BE2C (cell line): Measurements from ENCODE around the gene CALCOCO1.

Experiments used
- DNase-seq: peaks from one replicate; pipeline ENCODE4 v3.0.0-alpha.2; 2020
- H3K27me3 ChIP-seq: fragments of 250-450 bp; sonication (Bioruptor Pico); 2 replicates; pipeline ENCODE4 v1.5.1; 2020; ENCODE audit warnings: mild to moderate bottlenecking
- H3K36me3 ChIP-seq: fragments of 250-450 bp; sonication (Bioruptor Pico); 2 replicates; pipeline ENCODE4 v1.5.1; 2020; ENCODE audit warnings: mild to moderate bottlenecking
- H3K4me1 ChIP-seq: fragments of 250-450 bp; sonication (Bioruptor Pico); 2 replicates; pipeline ENCODE4 v1.5.1; 2020
- H3K4me3 ChIP-seq: 2 replicates; pipeline ENCODE4 v1.5.1; 2011; ENCODE audit warnings: low read depth, low read length
- H3K9me3 ChIP-seq: fragments of 250-450 bp; sonication (Bioruptor Pico); 2 replicates; pipeline ENCODE4 v1.5.1; 2020
- TF ChIP-seq, protein P1 (sequence below): IDR thresholded peaks from 2 replicates; pipeline ENCODE4 v1.5.1; 2012; ENCODE audit warnings: mild to moderate bottlenecking, low read depth, low read length

Gene CALCOCO1

DNA sequence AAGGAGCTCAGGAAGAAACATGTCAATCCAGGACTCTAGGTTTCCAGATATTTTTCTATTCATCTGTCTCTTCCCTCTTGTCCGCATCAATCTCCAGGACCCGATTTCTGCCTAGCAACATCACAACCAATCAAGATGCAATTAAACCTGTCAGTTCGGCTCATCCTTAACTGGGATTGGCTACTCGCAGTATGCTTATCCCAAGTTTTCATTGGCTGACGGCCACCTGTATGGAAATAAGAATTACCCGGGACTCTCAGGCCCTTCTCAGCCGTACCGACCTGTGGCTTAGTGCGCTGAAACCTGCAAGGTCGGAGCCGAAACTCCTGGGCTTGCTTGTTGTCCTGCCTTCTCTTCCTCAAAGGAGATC lies 31.0 kb downstream of the CALCOCO1 start:
- H3K36me3 ChIP-seq, result no peaks in the 10 kb centered on the region
- no peak overlapping the region for H3K4me3 ChIP-seq
- TF ChIP-seq, protein P1, sequence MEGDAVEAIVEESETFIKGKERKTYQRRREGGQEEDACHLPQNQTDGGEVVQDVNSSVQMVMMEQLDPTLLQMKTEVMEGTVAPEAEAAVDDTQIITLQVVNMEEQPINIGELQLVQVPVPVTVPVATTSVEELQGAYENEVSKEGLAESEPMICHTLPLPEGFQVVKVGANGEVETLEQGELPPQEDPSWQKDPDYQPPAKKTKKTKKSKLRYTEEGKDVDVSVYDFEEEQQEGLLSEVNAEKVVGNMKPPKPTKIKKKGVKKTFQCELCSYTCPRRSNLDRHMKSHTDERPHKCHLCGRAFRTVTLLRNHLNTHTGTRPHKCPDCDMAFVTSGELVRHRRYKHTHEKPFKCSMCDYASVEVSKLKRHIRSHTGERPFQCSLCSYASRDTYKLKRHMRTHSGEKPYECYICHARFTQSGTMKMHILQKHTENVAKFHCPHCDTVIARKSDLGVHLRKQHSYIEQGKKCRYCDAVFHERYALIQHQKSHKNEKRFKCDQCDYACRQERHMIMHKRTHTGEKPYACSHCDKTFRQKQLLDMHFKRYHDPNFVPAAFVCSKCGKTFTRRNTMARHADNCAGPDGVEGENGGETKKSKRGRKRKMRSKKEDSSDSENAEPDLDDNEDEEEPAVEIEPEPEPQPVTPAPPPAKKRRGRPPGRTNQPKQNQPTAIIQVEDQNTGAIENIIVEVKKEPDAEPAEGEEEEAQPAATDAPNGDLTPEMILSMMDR, result no peak
- peaks cover 15% of the 10 kb centered on the region for H3K27me3 ChIP-seq
- peaks cover 8% of the 10 kb centered on the region for H3K4me1 ChIP-seq
- no peaks in the 10 kb centered on the region for H3K9me3 ChIP-seq
- DNase-seq, result peak; percentile 80

DNA sequence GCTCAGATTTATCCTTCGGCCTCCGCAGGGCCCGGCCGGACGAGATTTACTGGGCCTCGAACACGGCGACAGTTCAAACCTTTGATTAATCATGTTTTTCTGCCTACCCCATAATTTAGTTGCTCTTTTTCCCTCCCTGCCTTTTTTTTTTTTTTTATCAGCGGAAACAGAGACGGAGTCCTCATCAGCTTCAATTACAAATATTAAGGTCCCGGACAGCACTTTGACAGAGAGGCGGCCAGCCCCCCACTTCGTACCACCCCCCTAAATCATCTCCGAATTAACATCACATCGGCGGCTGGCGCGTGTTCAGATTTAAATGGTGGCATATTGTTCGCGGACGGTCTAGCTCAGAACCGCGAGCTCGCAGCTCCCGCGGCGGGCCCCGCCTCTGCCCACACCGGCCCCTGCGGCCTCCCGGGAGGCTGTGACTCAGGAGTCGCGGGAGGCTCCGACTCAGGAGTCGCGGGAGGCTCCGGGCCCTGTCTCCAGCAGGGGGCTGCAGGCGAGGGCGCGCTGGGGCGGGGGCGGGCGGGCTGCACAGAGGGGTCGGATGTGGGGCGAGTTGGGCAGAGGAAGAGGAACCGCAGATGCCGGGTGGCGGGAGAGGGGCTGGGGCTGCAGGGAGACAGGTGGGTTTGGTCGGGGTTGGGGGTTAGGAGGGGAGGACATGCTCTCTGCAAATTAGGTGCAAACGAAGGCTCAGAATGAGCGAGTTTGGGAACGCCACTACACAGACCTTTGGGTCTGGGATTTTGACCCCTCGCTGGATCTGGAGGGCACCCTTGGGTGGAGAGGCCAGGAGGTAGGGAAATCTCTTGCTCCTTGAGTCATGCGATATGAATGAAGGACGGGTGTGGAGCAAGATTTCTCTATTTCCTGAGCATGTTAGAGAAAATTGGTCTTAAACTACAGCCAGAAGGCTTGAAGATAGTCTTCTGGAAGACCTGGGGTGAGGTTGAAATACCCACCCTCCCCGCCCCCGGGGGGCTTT lies 31.8 kb downstream of the CALCOCO1 start:
- no peaks in the 10 kb centered on the region for H3K36me3 ChIP-seq
- H3K4me3 ChIP-seq, result no peak overlapping the region
- peaks cover 15% of the 10 kb centered on the region for H3K27me3 ChIP-seq
- DNase-seq, result peak; percentile 25
- TF ChIP-seq, protein P1, result no peak
- H3K4me1 ChIP-seq, result peaks cover 8% of the 10 kb centered on the region
- H3K9me3 ChIP-seq, result no peaks in the 10 kb centered on the region

DNA sequence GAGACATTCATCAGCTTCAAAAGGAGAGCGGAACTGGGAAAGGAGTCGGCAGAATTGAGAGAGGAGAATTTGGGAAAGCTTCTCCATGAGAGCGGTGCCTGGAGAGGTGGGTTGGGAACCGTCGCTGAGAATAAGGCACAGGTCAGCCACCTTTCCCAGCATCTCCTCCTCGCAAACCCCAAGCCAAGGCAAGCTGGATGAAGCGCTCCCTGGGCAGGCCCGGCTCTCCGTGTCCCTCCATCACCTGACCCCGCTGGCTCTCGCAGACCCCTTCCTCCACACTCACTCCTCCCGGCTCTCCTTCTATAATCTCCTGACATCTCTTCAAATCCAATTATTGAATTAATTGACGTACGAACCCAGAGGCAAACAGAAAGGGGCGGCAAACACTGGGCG lies 32.5 kb downstream of the CALCOCO1 start:
- DNase-seq, result no peak
- TF ChIP-seq, protein P1, result no peak
- H3K27me3 ChIP-seq, result peaks cover 8% of the 10 kb centered on the region

GRCh38 chr12:53688134-53688533 lies 39.1 kb downstream of the CALCOCO1 start:
- Histone ChIP-seq H3K4me3 (no peak overlapping the region), H3K4me1 (no peaks in the 10 kb centered on the region), H3K9me3 (no peaks in the 10 kb centered on the region), H3K27me3 (no peaks in the 10 kb centered on the region), H3K36me3 (no peaks in the 10 kb centered on the region)
- DNase-seq, result no peak
- TF ChIP-seq, protein P1, result no peak

More for the DNA sequence above, 32.5 kb downstream of the CALCOCO1 start:
- Histone ChIP-seq H3K9me3 (no peaks in the 10 kb centered on the region), H3K4me3 (no peak overlapping the region), H3K36me3 (no peaks in the 10 kb centered on the region), H3K4me1 (peaks cover 8% of the 10 kb centered on the region)

GRCh38 chr12:53686436-53686835 lies 40.8 kb downstream of the CALCOCO1 start:
- no peak for DNase-seq
- Histone ChIP-seq H3K4me1 (no peaks in the 10 kb centered on the region), H3K4me3 (no peak overlapping the region)

More at GRCh38 chr12:53686436-53686835, 40.8 kb downstream of the CALCOCO1 start:
- Histone ChIP-seq H3K36me3 (no peaks in the 10 kb centered on the region), H3K27me3 (no peaks in the 10 kb centered on the region), H3K9me3 (no peaks in the 10 kb centered on the region)
- TF ChIP-seq, protein P1, result no peak
